Astrocyte of the cerebellum (primary cell): ENCODE data around the gene CTNNA2.

Source experiments
- DNase-seq: peaks from one replicate; pipeline ENCODE4 v3.0.0-alpha.2; 2011; ENCODE audit warnings: low read depth
- H3K4me3 ChIP-seq: 2 replicates; pipeline ENCODE4 v1.5.1; 2011; ENCODE audit warnings: mild to moderate bottlenecking, low read depth, low read length, moderate library complexity
- in situ Hi-C: cut with HindIII; loops from 2 replicates; pipeline ENCODE4 v1.10.0; 2017; ENCODE audit warnings: low sequenced_read_pairs
- TF ChIP-seq, protein P1 (sequence below): IDR thresholded peaks from 2 replicates; pipeline ENCODE4 v1.5.1; 2012; ENCODE audit warnings: low read length, low read depth, moderate library complexity, mild to moderate bottlenecking; ENCODE audit errors: missing control alignments

The CTNNA2 gene

DNA sequence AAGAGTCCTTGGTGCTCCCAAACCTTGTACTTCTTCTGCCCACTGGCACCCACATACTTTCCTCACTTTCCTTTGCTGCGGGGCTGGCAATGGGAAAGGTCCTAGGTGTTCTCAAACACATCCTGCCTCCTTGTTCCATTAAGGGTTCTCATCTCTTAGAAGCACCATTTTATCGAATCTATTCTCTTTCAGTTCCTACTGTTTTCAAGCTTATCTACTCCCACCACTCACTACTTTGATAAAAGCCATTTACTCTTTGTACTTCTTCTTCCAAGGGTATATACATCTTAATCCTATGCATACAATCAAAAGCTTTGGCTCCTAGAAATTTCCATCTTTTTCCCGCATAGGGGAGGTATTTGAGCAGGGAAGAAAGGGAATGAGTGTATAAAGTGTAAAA lies 868.8 kb downstream of the CTNNA2 start:
- in situ Hi-C loops = no loop called here
- DNase-seq = no peak
- TF ChIP-seq, protein P1, sequence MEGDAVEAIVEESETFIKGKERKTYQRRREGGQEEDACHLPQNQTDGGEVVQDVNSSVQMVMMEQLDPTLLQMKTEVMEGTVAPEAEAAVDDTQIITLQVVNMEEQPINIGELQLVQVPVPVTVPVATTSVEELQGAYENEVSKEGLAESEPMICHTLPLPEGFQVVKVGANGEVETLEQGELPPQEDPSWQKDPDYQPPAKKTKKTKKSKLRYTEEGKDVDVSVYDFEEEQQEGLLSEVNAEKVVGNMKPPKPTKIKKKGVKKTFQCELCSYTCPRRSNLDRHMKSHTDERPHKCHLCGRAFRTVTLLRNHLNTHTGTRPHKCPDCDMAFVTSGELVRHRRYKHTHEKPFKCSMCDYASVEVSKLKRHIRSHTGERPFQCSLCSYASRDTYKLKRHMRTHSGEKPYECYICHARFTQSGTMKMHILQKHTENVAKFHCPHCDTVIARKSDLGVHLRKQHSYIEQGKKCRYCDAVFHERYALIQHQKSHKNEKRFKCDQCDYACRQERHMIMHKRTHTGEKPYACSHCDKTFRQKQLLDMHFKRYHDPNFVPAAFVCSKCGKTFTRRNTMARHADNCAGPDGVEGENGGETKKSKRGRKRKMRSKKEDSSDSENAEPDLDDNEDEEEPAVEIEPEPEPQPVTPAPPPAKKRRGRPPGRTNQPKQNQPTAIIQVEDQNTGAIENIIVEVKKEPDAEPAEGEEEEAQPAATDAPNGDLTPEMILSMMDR = no peak
- H3K4me3 ChIP-seq = no peak overlapping the region

DNA sequence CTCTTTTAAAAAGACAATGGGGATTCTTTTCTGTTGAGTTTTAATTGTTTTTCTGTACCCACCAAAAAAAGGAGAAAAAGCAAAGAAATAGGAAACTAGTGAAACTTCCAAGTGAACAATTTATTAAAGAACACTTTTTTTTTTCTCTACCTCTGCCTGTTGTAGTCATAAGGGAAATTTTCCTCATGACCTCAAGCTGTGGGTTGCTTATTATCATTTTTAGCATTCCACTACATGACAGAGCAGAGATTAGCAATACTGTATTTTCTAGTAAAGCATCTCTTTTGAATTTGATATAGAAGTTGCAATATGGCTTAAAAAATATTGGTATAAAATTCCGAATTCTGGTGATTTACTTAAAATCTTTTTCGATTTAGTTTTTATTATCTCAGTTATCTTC lies 879.6 kb downstream of the CTNNA2 start:
- in situ Hi-C loops = no loop called here

DNA sequence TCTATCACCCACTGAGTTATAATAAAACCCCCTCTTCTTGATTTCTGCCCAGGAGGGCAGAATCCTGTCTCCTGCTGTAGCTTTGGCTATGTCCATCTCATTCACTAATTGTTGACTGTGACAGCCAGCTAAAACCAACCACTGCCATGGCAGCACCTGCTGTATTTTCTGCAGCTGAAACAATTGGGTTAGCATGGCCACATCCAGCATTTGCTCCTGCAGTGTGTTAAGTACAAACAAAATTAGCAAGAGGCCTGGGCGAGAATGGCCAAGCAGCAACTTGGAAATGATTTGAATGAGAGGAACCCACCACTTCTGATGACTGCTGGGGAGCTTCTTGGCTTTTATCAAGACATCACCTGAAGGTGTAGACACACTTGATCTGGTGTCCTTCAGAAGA lies 881.1 kb downstream of the CTNNA2 start:
- no peak overlapping the region for H3K4me3 ChIP-seq
- TF ChIP-seq, protein P1 = no peak
- in situ Hi-C loops = no loop called here
- no peak for DNase-seq

More for the DNA sequence above, 879.6 kb downstream of the CTNNA2 start:
- no peak overlapping the region for H3K4me3 ChIP-seq
- TF ChIP-seq, protein P1 = no peak
- DNase-seq = no peak

DNA sequence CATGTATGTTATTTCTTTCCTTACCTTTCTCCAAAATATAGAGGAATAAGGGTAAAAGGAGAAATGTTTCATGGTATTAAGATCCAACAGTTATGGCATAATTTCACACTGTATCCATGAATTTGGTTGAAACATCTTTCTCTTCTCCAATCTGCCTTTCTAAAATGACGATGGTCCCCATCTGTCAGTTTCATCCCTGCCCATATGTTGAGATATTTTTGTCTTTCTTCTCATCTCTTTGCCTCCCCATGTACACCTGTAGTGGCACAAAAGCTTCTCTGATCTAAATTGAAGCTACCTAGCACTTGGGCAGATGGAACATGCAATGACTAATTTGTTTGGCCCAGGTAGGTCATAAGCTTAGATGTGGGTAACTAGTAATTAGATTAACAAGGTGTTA lies 882.4 kb downstream of the CTNNA2 start:
- H3K4me3 ChIP-seq = no peak overlapping the region
- DNase-seq = no peak
- TF ChIP-seq, protein P1 = no peak
- in situ Hi-C loops = no loop called here

DNA sequence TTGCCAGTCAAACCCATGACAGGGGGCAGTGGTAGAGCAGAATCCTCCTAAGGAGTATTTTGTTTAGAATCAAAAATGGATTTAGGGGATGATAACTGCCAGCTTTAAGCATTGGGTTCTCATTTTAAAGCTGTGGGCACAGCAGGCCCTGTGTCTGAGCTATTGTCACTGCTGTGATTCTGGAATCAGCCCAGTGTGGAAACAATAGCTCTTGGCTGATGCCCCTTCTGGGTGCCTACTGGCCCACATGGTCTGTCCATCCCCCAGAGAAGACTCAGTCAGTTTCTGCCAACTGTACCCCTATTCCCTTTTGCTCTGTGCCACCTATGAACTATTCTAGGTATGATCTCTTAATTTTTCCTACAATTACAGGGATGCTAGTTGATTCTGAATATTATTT lies 883.4 kb downstream of the CTNNA2 start:
- H3K4me3 ChIP-seq = no peak overlapping the region
- in situ Hi-C loops = no loop called here
- TF ChIP-seq, protein P1 = no peak
- no peak for DNase-seq

DNA sequence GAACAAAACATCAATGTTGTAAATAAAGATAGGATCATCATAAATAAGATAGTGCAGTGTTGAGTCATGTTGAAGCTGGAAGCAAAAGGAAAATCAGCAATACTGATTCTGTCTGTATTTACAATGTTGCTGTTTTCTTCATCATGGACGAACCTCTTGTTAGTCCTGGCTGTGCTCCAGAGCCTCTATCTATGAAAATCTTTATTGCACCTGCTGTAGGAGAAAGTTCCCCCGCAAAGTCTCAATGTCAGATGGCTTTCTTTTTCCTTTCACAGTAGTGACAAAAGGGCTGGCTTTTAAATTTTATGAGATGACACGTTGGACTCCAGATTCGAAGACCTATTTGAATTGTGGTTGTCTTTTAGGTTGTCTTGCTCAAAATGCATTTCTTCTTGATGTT lies 890.2 kb downstream of the CTNNA2 start:
- no peak for DNase-seq
- in situ Hi-C loops = no loop called here
- no peak overlapping the region for H3K4me3 ChIP-seq
- TF ChIP-seq, protein P1 = no peak

DNA sequence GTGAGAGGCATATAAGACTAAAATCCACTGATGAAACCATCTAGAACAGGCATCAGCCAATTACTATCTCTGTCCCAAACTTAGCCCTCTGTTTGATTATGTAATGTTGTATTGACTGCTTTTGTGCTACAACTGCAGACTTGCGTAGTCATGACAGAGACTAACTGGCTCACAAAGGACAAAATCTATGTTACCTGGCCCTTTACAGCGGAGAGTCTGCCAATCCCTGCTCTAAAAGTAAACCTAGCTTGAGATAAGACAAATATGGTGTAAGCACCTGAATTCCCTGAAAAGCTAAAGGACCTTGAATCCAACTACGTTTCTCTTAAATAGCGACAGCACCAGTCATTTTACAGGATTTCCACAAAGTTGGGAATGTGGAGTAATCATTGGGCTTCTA lies 894.5 kb downstream of the CTNNA2 start:
- in situ Hi-C loops = no loop called here
- no peak for DNase-seq
- TF ChIP-seq, protein P1 = no peak

More for the DNA sequence above, 894.5 kb downstream of the CTNNA2 start:
- no peak overlapping the region for H3K4me3 ChIP-seq
